Upper lobe of left lung (tissue), 4 donors: ENCODE results near the gene IGSF9B.

Experiments used
- CTCF ChIP-seq, 6 experiments: fragments of 450-650 bp in 4 of 6; fragments of 200-600 bp in 2 of 6; sonication (generic) in 2 of 6; IDR thresholded peaks; one replicate each; pipeline ENCODE4 v1.5.1; 2016 to 2019; ENCODE audit warnings: antibody characterized with exemption in 6 of 6
- POLR2A ChIP-seq, 4 donors: fragments of 450-650 bp; IDR thresholded peaks; one replicate each; pipeline ENCODE4 v1.5.1; 2016 to 2017; ENCODE audit warnings: antibody characterized with exemption in 4 of 4, mild to moderate bottlenecking in 2 of 4
- POLR2AphosphoS5 ChIP-seq, 2 donors: sonication (generic); formaldehyde crosslinking; IDR thresholded peaks; one replicate each; pipeline ENCODE4 v1.5.1; 2017; ENCODE audit warnings: antibody characterized with exemption in 2 of 2

DNA sequence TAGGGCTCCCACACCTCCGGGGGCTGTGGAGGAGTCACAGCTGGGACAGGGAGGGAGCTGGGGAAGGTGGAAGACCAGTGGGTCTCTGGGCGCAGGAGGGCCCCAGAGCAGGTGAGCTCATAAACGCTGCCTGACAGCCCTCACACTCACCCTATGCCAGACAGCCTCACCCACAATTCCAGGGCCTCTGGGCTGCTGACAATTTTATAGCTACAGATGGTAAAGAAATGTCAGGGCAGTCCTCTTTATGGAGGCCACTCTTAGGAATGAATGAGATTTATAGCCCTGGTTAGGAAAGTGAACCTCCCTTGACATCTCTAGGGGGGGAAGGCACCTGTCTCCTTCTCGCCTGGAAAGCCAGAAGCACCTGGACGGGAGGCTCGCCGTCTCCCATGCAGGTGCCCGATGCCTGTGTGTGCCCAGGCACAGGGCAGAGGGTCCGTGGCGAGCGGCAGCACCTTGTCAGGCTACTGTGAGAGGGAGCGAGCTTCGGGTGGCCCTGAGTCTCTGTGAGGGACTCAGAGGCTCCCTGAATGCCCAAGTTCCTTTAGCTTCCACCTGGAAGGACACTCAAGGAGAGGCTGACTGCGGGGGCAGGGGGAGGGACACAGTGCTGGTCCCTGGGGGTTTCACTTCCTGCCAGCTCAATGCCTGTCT, 39.9 kb downstream of the IGSF9B start:
- TF ChIP-seq CTCF (IDR thresholded peaks at IDR 0.05) (no peak), POLR2A (IDR thresholded peaks at IDR 0.05) (no peak), POLR2AphosphoS5 (IDR thresholded peaks at IDR 0.05) (no peak)
